Astrocyte (in vitro differentiated cells and primary cell): ENCODE data around the gene IFITM5.
"Not testable (repeated sequence)": the region's sequence is repeated elsewhere in the genome, so short reads cannot be mapped to it uniquely, and the experiment has no call there.

Experiments used
- CTCF ChIP-seq: IDR thresholded peaks from 2 replicates; pipeline ENCODE4 v1.5.1; 2011; ENCODE audit warnings: low read depth, mild to moderate bottlenecking, inconsistent platforms, low read length, moderate library complexity; ENCODE audit not compliant: insufficient read depth
- EZH2 ChIP-seq: IDR thresholded peaks from 2 replicates; pipeline ENCODE4 v1.6.1; 2012; ENCODE audit warnings: mild to moderate bottlenecking, low read length, inconsistent platforms; ENCODE audit not compliant: insufficient read depth

- not testable (repeated sequence) for TF ChIP-seq CTCF, EZH2
Measured at GRCh38 chr11:324593-325517, 25.5 kb upstream of the IFITM5 start.
